Left ventricle myocardium inferior (tissue), 1 donor: ENCODE results near the gene PLXNA3. TPM values are rescaled to one million over a fixed set of nuclear protein-coding genes. Genes with fewer than 3 reads are reported as not detected.

ENCODE experiments used
- DNase-seq: peaks from one replicate; pipeline ENCODE4 v3.0.0-alpha.2; 2020
- H3K27ac ChIP-seq: fragments of 200-600 bp; replicated peaks from 2 replicates; pipeline ENCODE4 v1.8.0; 2021
- H3K27me3 ChIP-seq: fragments of 200-600 bp; 2 replicates; pipeline ENCODE4 v1.8.0; 2021; ENCODE audit warnings: low read depth
- H3K36me3 ChIP-seq: fragments of 200-600 bp; 2 replicates; pipeline ENCODE4 v1.8.0; 2021
- H3K4me1 ChIP-seq: fragments of 200-600 bp; 2 replicates; pipeline ENCODE4 v1.8.0; 2021
- H3K4me3 ChIP-seq: fragments of 200-600 bp; 2 replicates; pipeline ENCODE4 v1.8.0; 2021; ENCODE audit warnings: mild to moderate bottlenecking, moderate library complexity
- H3K9me3 ChIP-seq: fragments of 200-600 bp; replicated peaks from 2 replicates; pipeline ENCODE4 v1.8.0; 2021
- CTCF ChIP-seq: fragments of 200-600 bp; IDR thresholded peaks from 2 replicates; pipeline ENCODE4 v1.8.0; 2021; ENCODE audit warnings: antibody characterized with exemption, mild to moderate bottlenecking, borderline replicate concordance
- intact Hi-C: fragments of 100-400 bp; cut with micrococcal nuclease; formaldehyde crosslinking; loops from one replicate; pipeline ENCODE4 v1.11.0; 2022
- total RNA-seq: library from RNA; stranded (reverse); fragmentation: NEBNext Ultra II Directional; extraction: Animal tissue kit (Norgen Biotek cat#: 25700); gene quantifications from one replicate; pipeline ENCODE4 v1.2.1, GENCODE V29; 2021
- donor health status: DM: no; HTN: yes; CAD: no; lungs with severe emphysema.

Gene PLXNA3
- total RNA-seq, 1 donor from 2014 or later, result 16.6 TPM

- H3K4me3 ChIP-seq, result peak overlapping the region; percentile 67
- no peak for TF ChIP-seq CTCF
- peak overlapping the region; percentile 91 for H3K27ac ChIP-seq
- H3K27me3 ChIP-seq, result no peaks in the 10 kb centered on the region
- H3K9me3 ChIP-seq, result no peaks in the 10 kb centered on the region
- intact Hi-C loops, result no loop called here
- DNase-seq, result no peak
- no peaks in the 10 kb centered on the region for H3K36me3 ChIP-seq
- H3K4me1 ChIP-seq, result peaks cover 5% of the 10 kb centered on the region
These were observed 19.9 kb downstream of the PLXNA3 start for GRCh38 chrX:154477891-154478477.

GRCh38 chrX:154478728-154479622, 20.9 kb downstream of the PLXNA3 start, which contains the start of gene LAGE3:
Gene LAGE3 (minus strand): TSS chrX:154479281. CDS start chrX:154478915, 366 bp downstream.
- Histone ChIP-seq H3K9me3 (no peaks in the 10 kb centered on the region), H3K4me3 (peak within 1 kb of the TSS; percentile 67), H3K4me1 (peaks cover 11% of the 10 kb centered on the region), H3K27me3 (no peaks in the 10 kb centered on the region), H3K27ac (peak within 1 kb of the TSS; percentile 91), H3K36me3 (no peaks in the 10 kb centered on the region)
- TF ChIP-seq CTCF, result no peak
- intact Hi-C loops, result no loop called here
- peak; percentile 92 for DNase-seq

GRCh38 chrX:154481195-154481594, 23.1 kb downstream of the PLXNA3 start:
- peaks cover 33% of the 10 kb centered on the region for H3K4me1 ChIP-seq
- intact Hi-C loops, result no loop called here
- no peak overlapping the region for H3K4me3 ChIP-seq
- no peaks in the 10 kb centered on the region for H3K27me3 ChIP-seq
- no peak for DNase-seq
- TF ChIP-seq CTCF, result no peak
- no peak overlapping the region for H3K27ac ChIP-seq
- peaks cover 8% of the 10 kb centered on the region for H3K36me3 ChIP-seq
- H3K9me3 ChIP-seq, result no peaks in the 10 kb centered on the region

GRCh38 chrX:154481911-154482601, 24.0 kb downstream of the PLXNA3 start:
- Histone ChIP-seq H3K4me3 (no peak overlapping the region), H3K27me3 (no peaks in the 10 kb centered on the region), H3K4me1 (peaks cover 38% of the 10 kb centered on the region), H3K27ac (no peak overlapping the region), H3K36me3 (peaks cover 8% of the 10 kb centered on the region), H3K9me3 (no peaks in the 10 kb centered on the region)
- no peak for TF ChIP-seq CTCF
- no peak for DNase-seq
- intact Hi-C loops, result no loop called here

GRCh38 chrX:154482786-154483185, 24.7 kb downstream of the PLXNA3 start:
- intact Hi-C loops, result no loop called here
- H3K4me3 ChIP-seq, result no peak overlapping the region
- no peaks in the 10 kb centered on the region for H3K27me3 ChIP-seq
- no peak for TF ChIP-seq CTCF
- H3K27ac ChIP-seq, result no peak overlapping the region
- H3K4me1 ChIP-seq, result peaks cover 43% of the 10 kb centered on the region
- no peak for DNase-seq
- H3K36me3 ChIP-seq, result peaks cover 8% of the 10 kb centered on the region
- no peaks in the 10 kb centered on the region for H3K9me3 ChIP-seq
